ENCODE data around the gene TNS2.

Gene TNS2

GRCh38 chr12:53096089-53096741 lies 46.4 kb downstream of the TNS2 start:
- H3K4me3 ChIP-seq (ENCODE audit: low read length), result peak overlapping the region; percentile 64
- no peak for TF ChIP-seq CTCF (conservative IDR thresholded peaks at IDR 0.05; ENCODE audit: low read length)
- peak; percentile 92 for DNase-seq (ENCODE audit: low read depth)

DNA sequence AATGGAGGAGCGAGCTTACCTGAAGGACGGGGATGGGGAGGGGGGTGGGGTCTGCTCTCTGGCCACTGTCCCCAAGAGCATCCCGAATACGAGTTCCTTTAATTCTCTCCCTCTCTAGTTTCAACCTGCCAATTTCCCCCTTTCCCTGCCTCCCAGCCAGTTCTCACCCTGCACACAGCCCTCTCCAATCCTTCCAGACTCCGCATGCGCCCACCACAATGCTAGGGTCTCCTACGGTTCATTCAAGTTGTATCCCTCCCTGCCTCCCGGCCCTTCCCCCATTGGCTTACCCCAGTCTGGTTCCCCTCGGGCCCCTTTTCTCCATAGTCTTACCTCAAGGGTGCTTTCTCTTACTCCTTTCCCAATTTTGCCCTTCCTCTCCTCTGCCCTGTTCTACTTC lies 46.9 kb downstream of the TNS2 start:
- H3K4me3 ChIP-seq (ENCODE audit: low read length), result peak overlapping the region; percentile 64
- DNase-seq (ENCODE audit: low read depth), result no peak
- TF ChIP-seq CTCF (conservative IDR thresholded peaks at IDR 0.05; ENCODE audit: low read length), result no peak

- peak; percentile 40 for DNase-seq (ENCODE audit: low read depth)
- H3K4me3 ChIP-seq (ENCODE audit: low read length), result peak overlapping the region; percentile 64
- TF ChIP-seq CTCF (conservative IDR thresholded peaks at IDR 0.05; ENCODE audit: low read length), result no peak
These were observed 47.3 kb downstream of the TNS2 start for GRCh38 chr12:53097207-53097563.

- DNase-seq (ENCODE audit: low read depth), result peak; percentile 39
- peak within 1 kb of the TSS; percentile 64 for H3K4me3 ChIP-seq (ENCODE audit: low read length)
- no peak for TF ChIP-seq CTCF (conservative IDR thresholded peaks at IDR 0.05; ENCODE audit: low read length)
These were observed 47.9 kb downstream of the TNS2 start, which contains the start of gene IGFBP6 for GRCh38 chr12:53097564-53098353. Gene IGFBP6, plus strand, starts transcription at chr12:53097667. Its CDS starts 51 bp downstream, at chr12:53097718.

DNA sequence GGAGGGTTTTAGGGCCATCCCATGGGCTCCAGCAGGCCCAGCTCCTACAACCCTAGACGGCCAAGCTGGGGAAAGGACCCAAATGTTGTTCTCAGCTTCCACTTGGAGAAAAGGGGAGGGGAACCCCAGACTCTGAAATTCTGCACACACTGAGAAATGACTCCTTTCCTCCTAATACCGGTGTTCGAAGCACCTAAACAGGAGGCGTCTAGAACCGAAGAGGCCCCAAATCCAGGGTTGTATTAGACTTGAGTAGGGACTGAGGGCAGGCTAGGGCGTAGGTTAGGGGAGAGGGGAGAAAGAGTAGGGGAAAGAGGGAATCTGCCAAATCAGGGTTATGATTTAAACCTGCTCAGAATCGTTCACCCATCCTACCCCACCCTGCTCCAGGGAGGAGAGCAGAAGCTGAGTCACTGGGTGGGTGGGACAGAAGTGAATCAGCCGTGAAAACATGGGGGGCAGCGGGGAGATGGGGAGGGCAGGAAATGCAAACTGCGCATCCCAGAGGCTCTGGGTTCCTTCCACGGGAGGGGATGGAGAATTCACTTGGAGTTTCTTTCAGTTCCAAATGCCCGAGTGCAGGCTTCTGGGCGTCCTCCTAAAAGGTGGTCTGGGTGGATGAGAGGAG lies 48.6 kb downstream of the TNS2 start:
- peak overlapping the region; percentile 64 for H3K4me3 ChIP-seq (ENCODE audit: low read length)
- no peak for TF ChIP-seq CTCF (conservative IDR thresholded peaks at IDR 0.05; ENCODE audit: low read length)
- DNase-seq (ENCODE audit: low read depth), result peak; percentile 72

DNA sequence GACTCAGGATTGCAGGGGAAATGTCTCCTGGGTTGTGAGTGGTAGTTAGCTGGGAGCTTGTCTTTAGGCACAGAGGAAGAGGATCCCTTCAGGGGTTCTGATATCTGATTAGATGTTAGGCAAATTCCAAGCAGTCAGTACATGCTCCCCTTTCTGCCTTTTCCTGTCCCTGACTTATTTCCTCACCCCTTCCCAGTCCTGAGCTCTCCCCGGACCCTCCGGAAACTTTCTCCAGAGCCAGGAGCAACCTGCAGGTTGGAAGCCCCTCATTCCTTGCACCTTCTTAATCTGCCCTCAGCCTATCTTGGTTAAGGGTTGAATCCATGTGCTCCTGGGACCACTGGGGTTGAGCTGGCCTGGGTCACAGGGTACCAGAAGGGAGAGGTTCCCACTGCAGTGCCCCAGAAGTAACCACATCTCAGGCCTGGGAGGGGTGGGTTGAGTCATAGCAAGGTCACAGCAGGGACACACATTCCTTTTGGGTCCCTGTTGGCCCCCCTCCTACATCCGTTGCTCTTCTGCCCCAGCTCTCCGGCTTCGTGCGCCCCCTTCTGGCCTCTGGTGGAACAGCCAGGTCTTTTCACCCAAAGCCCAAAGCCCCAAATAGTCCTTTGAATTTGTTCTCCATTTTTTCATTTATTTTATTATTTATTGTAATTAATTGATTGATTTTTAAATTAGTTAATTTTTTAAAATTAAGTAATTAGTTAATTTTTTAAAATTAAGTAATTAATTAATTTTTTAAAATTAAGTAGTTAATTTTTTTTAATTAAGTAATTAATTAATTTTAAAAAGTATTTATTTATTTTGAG lies 49.4 kb downstream of the TNS2 start:
- peak overlapping the region; percentile 64 for H3K4me3 ChIP-seq (ENCODE audit: low read length)
- DNase-seq (ENCODE audit: low read depth), result peak; percentile 98
- TF ChIP-seq CTCF (conservative IDR thresholded peaks at IDR 0.05; ENCODE audit: low read length), result peak; percentile 98

Data from AG10803 (cell line).